Measurements from ENCODE around the gene SH2D2A.

Gene SH2D2A

GRCh38 chr1:156822680-156823079 is 6.0 kb upstream of the SH2D2A start:
- DNase-seq = no peak

DNA sequence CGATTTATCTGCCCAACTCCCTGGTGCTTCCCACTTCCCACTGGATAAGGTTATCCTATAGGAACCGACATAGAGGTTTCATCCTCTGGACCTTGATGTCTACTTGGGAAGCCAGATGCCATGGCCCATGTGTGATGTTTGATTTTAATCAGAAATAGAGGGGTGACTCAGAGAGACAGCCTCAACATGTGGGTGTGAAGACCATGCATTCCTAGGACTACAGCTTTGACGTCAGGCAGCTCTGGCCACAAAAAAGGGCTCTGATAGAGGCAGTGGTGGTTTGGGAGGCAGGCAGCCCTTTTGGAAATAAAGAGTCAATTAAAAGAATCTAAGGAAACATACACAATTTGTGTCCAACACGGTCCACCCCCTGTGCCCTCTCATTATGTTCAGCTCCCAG is 5.2 kb upstream of the SH2D2A start:
- DNase-seq = no peak

GRCh38 chr1:156815961-156816422 is 656 bp downstream of the SH2D2A start:
- DNase-seq = no peak

DNA sequence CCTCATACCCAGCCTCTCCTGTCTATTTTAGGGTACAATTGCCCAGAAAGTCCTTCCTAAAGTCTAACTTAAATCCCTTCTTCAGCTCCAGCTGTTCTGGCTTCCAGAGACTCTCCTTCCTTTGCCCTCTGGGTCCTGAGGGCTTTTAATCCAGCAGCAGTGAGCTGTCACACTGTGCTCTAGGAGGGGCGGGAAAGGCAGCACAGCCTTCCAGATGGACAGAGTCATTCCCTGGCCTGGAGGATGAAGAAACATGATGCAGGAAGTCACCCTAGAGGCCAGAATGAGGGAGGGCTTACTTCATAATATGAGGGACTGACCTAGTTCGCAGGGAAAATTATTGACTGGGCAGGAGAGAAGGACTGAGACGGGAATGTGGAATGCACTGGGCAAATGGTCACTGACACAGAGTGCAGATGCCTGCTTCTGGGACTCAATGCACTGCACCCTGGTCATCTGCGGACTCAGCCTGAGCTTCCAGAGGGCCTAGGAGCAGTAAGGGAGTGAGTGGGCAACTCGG is 1.3 kb downstream of the SH2D2A start:
- DNase-seq = no peak

DNA sequence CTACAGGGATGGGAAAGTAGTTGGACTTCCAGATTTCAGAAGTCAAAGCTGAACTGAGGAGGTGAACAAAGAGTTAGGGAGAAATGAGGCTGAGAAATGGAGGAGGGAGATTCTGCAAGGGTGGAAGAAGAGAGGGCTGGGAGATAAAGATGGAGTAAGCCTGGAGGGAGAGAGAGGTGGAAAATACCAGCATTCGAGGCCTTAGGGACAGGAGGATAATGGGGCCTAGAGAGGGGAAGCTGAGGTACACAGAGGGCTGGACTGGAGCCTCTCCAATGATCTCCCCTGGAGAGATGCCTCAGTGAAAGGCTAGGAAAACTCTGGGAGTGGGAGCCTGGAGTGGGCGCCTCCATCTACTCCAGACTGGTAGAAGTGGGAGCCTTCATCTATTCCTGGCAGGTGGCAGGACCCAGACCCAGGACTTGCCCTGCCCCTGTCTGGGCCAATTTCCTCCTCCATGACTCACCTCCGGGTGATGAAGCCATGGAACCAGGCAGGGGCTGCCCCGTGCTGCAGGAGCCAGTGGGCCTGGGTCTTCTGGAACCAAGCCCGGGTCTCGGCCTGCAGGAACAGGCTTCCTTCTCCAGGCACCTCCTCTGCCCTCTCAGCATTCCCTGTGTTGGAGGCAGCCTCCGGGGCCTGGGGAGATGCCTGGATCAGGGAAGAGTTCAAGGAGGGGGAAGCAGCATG is 1.9 kb downstream of the SH2D2A start:
- DNase-seq = no peak

- DNase-seq = peak; percentile 14
Observed at GRCh38 chr1:156813750-156814570, 2.7 kb downstream of the SH2D2A start.

DNA sequence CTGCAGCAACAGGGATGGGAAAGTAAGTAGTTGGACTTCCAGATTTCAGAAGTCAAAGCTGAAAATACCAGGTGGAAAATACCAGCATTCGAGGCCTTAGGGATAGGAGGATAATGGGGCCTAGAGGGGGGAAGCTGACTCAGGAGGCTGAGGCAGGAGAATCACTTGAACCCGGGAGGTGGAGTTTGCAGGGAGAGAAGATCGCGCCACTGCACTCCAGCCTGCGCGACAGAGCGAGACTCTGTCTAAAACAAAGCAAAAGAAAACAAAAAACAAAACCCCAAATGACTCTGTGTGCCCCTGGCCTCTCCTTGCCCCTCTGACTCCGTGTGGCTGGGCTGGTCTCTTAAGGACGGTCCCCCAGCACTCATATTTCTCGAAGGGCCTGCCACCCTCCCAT is 3.4 kb downstream of the SH2D2A start:
- DNase-seq = no peak

DNA sequence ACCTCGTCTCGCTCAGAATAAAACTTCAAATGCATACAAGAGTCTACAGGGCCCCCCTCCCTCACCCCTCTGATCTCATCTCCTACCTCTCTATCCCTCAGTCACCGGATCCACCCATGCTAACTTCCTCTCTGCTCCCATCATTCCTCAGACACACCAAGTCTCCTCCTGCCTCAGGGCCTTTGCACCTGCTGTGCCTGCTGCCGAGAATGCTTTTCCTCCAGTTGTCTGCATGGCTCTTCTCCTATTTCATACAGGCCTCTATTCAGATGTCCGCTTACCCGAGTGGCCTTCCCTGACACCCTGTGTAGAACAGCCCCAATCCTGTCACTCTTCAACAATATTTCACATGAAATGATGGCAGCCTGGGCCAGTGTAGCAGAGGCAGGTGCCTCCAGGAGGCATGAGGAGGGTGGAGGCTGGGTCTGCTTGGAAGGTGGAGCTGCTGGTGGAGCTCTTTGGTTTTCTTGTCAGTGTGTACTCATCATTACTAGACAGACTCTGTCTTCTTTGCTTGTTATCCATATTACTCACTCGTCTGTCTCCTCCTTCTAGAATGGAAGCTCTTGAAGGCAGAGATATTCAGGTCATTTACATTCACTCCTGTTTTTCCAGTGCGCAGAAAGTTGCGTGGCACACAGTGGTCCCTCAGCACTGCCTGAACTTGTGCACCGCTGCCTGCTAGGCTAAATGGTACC is 4.2 kb downstream of the SH2D2A start:
- DNase-seq = no peak

GRCh38 chr1:156811168-156811567 is 5.5 kb downstream of the SH2D2A start:
- DNase-seq = no peak

DNA sequence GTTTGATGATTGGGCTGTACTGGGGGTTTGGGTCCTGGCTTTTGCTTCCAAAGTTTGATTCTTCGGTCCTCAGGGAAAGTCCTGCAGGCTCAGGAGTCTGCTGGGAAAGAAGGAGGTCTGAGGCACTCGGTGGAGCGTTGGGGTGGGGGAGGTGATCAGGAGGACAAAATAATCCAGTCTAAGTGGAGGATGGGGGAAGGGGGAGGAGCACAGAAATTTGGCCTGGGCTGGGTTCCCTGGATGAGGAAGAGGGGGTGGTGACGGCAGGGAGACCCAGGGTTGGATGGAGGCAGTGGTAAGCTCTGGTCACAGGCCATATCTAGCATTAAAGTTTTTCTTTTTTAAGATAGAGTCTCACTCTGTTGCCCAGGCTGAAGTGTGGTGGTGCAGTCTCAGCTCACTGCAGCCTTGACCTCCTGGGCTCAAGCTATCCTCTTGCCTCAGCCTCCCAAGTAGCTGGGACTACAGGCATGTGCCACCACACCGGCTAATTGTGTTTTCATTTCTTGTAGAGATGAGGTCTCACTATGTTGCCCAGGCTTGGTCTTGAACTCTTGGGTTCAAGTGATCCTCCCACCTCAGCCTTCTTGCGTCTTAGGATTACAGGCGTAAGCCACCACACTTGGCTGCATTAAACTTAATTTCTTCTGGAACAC is 6.8 kb downstream of the SH2D2A start:
- no peak for DNase-seq

DNA sequence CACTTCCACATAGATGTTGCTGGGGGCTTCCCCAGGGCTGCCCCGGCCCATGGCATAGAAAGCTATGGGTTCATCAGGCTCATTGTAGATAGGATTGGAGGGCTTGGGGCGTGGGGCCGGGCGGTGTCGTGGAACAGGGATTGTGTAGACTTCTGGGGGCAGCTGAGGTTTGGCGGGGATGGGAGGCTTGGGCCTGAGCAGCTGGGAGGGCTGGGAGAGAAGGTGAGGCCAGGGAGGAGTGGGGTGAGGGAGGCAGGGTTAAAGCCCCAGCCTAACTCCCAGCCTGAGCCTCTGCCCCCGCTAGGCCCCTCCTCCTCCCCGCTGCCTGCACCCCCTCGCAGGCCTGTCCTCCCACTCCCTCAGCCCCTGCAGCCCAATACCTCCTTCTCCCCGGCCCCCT is 7.4 kb downstream of the SH2D2A start:
- DNase-seq = no peak

DNA sequence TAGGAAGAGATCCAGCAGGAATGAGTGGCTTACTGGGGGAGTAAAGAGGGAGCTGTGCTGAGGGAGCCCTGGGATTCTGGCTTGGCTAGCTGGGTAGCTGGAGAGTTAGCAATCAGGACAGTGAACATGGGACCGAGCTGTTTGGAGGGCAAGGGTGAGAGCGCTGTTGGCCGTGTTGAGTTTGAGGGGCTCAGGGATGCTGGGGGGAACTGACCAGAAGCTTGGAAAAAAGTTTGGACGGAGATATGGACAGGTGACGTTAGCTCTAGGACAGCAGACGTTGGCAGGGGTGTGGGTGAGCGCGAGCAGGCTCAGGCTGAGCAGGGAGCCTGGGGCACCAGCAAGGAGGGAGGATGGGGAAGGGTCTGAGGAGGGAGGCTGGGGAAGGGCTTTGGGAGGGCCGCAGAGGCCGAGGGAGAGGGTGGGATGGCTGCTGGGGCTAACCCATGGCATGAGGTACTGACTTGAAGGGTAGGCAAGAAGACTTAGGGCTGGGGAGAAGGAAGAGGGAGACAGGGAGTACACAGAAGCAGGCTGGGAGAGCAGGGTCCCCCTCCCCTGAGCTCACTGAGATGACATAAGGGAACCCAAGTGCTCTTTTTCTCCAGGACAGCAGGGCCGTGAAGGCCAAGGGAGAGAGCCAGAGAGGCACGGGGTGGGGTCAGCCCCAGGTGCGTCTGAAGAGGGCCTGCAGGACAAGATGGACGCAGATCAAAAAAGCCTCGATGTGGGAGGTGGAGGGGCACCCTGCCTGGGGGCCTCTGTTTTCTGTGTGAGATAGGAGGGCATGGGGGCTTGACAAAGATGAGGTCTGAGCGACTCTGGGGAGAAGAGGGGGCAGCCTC is 8.2 kb downstream of the SH2D2A start:
- DNase-seq = no peak

GRCh38 chr1:156807627-156808026 is 9.0 kb downstream of the SH2D2A start:
- no peak for DNase-seq

DNA sequence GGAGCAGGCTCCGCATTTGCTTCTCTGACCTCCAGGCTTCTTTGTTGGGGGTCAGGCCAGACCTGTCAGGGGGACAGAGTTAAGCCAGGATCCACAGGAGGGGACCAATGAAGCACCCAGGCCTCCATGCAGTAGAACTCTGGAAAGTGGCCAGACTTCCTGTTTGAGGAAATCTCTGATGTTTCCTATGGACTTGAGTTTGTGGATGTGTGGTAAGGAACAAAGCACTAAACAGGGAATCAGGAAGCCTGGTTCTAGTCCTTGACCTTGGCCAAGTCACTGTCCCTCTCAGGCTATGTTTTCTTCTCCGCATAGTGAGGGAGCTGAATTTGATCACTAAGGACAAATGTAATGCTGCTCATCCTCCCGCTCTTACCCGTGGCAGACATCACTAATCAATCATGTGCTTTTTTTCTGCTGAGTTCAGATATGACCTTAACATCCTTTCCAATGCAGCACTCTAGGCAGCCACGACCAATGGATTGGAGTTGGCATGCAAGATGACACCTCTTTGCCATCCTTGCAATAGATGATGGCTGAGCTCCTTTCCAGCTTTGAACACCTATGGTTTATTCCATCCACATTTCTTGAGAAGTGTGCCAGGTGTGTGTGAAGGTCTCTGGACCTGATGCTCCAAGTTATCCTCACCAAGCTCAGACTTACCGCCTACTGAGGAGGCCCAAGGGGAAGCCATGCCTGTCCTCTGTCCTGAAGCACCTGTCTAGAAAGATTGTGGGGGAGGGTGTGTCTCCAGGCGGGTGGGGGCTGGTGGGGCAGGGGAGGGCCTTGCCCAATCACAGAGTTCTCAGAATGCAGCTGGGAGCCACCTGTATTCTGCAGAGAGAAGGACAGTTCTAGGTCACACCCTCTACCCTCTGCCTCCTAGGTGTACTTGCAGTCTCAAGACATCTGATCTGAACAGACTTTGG is 9.9 kb downstream of the SH2D2A start:
- no peak for DNase-seq

GRCh38 chr1:156805766-156806511 is 10.7 kb downstream of the SH2D2A start:
- DNase-seq = no peak

DNA sequence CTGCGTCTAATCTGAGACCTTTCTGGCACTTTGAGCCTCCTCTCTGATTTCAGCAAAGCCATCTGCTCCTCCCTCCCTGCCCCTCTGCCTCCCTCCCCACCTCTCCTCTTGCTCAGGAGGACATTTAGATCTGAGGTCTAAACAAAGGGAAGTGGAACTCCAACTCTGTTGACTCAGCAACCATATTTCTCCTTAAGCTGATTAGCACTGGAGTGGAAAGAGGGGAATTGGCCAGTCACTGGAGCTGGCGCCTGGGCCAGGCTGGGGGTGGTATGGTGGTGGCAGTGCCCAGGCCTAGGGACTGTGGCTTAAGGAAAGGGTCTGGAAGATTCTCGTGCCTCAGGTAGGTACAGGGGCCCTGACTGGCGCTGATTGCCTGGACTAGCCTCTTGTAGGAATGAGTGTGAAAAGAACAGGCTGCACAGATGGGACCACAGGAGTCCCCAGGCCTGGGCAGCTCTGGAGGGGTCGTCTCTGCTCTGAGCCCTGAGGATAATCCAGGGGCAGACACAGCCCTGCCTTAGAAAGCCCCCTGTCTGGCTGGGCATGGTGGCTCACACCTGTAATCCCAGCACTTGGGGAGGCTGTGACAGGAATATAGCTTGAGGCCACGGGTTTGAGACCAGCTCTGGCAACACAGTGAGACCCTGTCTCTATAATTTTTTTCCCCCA is 11.9 kb downstream of the SH2D2A start:
- DNase-seq = no peak

DNA sequence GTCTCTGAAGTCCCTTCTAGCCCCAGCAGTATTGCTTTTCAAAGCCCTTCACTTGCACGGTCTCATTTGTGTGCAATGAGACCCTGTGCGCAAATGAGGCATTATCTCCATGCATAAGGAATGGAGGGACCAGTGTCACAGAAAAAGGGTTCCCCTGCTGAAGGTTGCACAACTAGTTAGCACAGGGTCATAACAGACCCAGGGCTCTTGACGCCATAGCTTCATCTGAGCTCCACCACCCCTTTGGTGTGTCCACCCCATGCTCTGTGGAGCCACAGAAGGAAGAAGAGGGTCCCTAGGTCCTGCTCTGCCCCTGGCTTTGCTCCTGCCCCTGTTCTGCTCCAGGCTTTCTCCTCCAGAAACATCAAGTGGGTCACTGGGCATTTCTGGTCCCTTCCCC is 12.6 kb downstream of the SH2D2A start:
- DNase-seq = no peak

DNA sequence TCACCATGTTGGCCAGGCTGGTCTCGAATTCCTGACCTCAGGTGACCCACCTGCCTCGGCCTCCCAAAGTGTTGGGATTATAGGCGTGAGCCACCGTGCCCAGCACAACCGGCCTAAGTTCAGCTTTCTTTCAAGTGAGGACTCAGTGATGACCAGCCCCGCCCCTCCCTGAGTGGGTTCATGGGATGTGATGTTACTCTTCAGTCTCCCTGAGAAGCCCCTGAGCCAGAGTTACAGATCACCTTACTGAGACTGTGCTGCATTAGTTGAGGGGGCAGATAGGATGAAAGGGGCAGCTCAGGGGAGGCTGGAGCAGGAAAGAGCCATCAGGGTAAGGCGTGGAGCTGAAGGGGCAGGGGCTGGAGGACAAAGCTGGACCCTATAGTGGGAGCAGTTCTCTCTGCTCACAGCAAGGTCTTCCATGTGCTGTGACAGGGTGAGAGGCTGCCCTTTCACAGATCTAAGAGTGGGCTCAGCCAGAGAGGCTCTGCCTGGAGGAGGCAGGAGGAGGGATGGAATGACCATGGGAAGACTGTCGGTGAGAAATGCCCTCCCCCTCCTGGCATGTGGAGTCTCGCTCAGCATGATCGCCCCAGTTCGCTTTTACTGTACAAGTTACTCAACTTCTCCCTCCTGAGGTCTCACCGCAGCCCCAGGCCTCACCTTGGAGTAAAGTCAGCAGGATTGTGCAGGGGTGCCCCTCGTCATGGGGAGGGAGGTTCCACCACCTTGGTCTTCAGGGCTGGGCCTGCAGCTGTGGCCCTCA is 13.4 kb downstream of the SH2D2A start:
- no peak for DNase-seq

All from NCI-H1417 treated with DMSO at 0.1 percent for 48 hours (cell line).